Measurements from ENCODE around the gene CEP85L.

The CEP85L gene

DNA sequence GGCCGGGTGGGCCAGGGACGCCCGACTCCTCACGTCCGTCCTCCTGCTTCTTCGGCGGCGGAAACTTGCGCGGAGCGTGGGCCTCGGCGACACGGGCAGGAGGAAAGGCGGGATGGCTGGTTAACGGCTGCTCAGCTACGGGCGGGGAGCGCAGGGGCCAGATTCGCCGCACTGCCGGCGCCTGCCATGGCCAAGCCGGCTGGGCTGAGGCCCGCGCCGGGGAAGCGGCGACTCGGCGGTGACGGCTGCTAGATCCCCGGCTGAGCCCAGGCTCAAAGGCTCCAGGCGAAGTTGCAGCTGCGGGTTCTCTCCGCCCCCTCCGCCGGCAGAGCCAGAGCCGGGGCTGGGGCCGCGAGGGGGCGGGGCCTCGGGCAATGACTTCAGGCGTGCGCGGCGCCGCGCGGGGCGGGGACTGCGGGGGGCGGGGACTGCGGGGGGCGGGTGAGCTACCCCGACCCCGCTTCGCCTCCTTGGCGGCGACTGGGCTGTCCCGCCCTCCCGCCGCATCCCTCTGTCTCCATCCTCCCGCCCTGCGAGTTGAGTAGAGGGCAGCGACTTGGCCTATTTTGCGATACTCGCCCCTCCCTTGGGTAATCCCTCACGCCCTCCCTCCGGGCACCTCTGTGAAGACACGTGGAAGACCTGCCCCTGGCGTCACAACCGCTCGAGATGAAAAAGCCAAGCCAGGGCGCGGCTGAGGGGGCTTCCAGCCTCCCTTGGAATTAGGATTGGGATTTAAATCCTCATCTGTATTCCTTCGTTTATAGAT lies at the start of gene CEP85L:
Gene CEP85L (minus strand): TSS at position 310 of the 769 bp plus-strand sequence. CDS start 322 bp downstream, outside the sequence.
- peak; percentile 84 for DNase-seq (ENCODE audit: low read depth)

DNA sequence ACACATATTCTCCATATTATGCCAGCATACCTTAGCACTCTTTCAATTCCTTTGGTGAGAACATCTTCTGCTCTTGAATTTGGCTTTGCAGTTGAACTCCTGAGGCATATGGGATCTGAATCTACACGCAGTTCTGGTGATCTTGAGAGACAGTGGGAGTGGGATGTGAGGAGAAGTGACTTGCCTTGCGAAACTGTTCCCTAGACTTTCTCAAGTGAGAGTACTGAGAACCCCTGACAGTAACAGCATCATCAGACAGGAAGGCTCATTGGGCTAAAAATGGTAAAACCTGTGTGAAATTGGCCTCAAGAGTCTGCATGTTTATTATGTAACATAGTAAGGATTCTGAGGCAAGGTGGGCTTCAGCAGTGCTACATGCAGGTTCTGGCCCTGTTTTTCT lies 49.1 kb upstream of the CEP85L start:
- no peak for DNase-seq (ENCODE audit: low read depth)

DNA sequence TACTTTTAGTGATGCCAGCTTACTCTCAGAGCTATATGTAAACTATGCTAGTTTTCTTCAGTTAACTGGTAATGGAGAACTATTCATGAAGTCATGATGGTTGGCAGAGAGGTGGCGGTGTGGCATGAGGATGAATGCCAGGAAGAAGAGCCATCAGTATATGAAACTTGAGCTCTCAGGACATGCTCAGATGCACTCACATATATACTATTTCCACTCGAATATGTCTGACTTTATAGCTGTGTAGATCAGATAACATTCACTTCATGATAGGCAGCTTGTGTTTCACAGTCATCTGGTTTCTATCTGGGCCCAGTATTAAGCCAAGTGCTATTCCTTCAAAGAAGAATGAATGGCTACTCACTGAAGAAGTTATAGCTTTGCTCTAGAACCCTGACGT lies 46.2 kb upstream of the CEP85L start:
- DNase-seq (ENCODE audit: low read depth) = no peak

DNA sequence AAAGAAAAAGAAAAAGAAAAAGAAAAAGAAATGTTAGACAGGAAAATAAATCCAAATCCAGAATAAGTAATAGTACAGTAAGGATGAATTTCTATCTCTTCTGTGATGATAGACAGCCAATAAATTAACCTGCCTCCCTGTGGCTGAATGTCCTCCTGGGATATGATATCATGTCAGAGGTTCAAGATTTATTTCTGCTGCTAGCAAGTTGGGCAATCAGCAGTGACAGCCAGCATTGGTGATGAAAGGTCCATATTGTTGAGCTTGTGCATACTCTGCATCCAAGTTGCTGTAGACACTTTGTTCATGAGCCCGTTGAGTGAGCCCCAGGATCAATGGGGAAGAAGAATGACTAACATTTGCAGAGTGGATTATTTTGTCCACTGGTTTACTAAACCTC lies 44.9 kb upstream of the CEP85L start:
- no peak for DNase-seq (ENCODE audit: low read depth)

DNA sequence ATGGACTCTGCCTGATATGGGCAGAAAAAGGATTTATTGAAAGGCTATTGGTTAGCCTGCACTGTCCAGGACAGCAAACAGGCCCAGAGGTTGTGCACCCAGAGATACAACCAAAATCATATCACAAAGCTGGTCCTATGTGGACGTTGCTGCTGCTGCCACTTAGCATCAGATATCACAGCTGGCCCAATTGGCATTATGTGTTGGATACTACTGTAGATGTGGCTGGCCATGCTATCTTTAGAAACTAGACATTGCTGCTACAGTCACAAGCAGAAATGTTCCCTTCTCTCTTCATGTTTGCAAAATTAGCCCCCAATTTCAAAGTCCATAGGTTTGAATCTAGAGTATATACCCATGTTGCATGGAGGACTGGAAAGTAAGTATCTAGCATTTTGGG lies 42.2 kb upstream of the CEP85L start:
- no peak for DNase-seq (ENCODE audit: low read depth)

DNA sequence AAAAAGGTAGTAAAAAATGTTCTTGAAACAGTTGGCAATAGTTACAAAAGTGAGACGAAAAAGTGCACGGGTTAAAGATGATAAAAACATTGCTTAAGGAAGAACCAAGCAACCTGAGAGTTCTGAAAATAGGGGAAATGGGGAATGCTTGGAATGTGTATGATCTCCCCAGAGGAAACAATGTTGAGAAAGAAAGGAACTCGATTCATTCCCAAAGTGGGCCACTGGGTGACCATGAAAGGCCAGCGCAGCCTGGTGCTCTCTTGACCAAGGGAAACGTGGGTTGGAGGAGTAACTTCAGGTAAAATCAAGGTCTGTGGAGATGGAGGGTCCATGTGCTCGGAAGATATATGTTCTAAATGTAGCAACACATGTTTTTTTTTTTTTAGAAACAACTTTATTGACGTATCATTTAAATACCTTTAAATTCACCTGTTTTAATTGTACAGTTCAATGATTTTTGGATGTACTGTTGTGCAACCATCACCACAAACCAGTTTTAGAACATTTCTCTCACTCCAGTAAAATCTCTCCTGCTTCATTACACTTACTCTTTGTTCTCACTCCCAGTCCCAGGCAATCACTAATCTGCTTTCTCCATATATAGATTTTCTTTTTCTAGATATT lies 34.5 kb upstream of the CEP85L start:
- no peak for DNase-seq (ENCODE audit: low read depth)

DNA sequence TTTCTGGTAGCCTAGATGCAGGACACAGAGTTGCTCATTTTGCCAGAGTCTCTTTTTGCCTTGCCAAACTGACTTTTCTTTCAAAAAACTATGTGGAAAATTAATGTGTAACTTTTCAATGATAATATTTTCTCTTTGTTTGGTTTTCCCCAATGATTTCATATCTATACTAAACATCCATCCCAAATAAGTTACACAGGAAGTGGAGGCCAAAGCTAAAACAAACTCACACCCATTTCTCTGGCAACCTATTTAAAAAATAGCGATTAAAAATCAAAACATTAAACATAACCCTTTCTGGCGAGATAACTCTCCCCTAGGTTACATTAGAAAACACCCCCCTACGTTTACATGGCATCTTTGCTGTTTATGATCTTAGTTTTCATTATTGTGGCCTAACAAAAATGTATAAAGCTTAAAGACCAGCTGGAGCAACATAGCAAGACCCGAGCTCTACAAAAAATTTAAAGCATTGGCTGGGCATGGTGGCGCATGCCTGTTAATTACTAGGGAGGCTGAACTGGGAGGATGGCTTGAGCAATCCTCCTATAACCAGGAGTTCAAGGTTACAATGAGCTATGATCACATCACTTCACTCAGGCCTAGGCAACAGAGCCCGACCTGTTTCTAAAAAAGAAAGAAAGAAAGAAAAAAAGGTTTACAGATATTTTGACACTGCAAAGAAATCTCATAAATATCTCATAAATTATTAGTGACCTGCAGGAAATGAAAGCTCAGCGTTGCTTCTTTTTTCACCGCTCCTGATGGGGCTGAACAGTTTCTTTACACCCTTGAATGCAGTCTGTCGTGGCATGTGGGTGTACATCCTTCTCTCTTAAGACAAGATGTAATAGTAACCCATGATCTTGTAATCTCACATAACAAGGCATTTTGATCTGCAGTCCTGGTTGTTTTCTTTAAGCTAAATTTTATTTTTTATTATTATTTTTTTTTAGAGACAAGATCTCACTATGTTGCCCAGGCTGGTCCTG lies 32.8 kb upstream of the CEP85L start:
- no peak for DNase-seq (ENCODE audit: low read depth)

DNA sequence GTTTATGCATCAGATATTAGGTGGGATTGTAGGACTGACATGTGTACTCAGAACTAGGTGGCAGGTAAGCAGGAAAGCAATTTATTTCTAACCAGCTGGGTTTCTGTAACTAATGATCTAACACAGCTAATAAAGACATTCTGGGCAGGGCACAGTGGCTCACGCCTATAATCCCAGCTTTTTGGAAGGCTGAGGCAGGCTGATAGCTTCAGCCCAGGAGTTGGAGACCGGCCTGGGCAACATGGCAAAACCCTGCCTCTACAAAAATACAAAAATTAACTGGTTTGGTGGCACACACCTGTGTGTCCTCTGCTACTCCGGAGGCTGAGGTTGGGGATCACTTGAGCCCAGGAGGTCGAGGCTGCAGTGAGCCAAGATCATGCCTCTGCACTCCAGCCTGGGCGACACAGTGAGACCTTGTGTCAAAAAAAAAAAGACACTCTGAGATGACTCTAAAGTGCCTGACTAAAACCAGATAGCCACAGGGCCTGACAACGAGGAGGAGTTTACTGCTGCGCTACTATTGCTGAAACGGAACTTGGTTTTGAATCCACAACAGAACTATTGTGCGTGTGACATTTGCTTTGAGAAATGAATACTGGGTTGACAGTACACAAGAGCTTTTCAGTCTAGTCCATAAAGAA lies 29.2 kb upstream of the CEP85L start:
- no peak for DNase-seq (ENCODE audit: low read depth)

DNA sequence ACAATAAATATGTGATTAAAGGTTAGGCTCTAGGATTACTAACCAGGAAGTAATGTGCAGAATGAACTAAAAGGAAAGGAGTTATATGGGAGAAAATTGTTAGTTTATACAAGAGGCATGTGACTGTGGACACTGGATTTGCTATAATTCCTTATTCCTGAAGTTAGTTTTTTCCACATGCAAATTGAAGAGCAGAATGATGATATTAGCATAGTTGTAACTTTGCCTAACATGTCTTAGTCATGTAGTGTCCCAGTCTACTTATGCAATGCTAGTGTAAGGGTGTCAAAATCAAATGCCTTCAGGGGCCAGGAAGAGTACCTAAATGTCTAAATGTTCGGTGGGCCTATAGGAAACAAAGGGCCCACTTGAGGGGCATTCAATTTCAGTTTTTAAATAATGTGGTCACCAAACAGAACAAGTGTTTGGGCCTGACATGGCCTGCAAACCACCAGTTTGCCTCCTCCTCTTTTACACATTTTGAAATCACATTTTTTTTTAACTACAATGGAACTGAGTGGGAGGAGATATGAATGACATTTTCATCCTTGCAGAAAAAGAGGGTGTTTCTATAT lies 28.0 kb upstream of the CEP85L start:
- DNase-seq (ENCODE audit: low read depth) = no peak

DNA sequence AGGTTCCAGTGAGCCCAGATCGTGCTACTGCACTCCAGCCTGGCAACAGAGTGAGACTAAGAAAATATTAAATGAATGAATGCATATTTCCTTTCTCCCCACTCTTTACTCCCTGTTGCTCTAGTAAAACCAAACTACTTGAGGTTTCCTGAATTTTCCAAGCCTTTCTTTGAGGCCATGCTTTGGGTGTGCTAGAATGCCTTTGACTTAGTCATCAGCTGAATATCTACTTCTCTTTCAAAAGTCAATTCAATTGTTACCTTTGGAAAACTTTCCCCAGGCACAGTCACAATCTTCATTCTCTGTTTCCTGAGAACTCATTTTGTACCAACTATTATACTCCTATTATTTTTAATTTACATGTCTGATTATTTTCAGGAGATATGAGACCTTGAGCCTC lies 27.5 kb upstream of the CEP85L start:
- DNase-seq (ENCODE audit: low read depth) = no peak

DNA sequence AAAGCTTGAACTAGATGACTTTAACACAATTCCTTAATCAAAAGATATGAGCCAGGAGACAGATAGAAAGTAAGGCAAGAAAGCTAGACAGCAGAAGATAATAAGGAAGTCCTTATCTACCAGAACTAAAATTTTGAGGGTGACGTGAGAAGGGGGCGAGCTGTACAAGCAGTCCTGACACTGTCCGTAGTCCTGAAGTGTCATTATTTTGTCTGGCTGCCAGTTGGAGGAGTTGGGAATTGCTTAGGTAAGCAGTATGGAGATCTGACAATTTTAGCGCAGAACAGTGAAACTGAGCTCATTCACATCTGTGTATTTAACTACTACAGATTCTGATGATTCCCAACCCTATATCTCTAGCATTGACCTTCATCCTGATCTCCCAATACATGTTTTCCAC lies 25.8 kb upstream of the CEP85L start:
- DNase-seq (ENCODE audit: low read depth) = no peak

DNA sequence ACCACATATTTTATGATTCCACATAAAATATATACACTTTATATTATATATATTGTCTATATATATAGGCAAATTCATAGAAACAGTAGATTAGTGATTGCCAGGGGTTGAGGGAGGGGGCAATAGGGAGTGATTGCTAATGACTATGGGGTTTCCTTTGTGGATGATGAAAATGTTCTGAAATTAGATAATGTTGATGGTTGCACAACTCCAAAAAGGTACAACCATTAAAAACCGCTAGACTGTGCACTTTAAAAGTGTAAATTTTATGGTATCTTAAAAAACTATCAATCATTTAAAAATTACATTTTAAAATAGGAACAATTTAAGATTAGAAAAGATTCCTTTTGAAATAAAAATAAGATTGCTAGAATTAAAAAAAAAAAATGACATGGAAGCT lies 23.8 kb upstream of the CEP85L start:
- no peak for DNase-seq (ENCODE audit: low read depth)

DNA sequence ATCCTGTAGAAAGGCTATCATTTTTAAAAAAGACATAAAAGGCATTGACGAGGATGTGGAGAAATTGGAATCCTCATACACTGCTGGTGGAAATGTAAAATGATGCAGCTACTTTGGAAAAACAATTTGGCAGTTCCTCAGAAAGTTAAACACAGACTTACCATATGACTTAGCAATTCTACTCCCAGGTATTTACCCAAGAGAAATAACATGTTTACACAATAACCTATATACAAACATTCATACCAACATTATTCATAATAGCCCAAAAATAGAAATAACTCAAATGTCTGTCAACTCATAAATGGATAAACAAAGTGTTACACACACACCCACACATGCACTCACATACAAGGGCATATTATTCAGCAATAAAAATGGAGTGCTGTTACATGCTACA lies 23.4 kb upstream of the CEP85L start:
- no peak for DNase-seq (ENCODE audit: low read depth)

DNA sequence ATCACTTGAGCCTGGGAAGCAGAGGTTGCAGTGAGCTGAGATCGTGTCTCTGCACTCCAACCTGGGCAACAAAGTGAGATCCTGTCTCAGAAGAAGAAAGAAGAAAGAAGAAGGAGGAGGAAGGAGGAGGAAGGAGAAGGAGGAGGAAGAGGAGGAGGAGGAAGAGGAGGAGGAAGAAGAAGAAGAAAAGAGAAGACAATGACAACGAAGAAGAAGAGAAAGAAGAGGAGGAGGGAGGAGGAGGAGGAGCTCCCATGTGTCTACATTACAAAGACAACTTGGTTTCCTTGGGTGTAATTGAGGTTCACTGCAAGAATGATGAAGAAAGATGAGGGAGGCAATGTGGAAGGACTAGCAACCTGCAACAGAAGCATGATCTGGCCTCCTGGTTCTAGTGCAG lies 21.3 kb upstream of the CEP85L start:
- DNase-seq (ENCODE audit: low read depth) = no peak

DNA sequence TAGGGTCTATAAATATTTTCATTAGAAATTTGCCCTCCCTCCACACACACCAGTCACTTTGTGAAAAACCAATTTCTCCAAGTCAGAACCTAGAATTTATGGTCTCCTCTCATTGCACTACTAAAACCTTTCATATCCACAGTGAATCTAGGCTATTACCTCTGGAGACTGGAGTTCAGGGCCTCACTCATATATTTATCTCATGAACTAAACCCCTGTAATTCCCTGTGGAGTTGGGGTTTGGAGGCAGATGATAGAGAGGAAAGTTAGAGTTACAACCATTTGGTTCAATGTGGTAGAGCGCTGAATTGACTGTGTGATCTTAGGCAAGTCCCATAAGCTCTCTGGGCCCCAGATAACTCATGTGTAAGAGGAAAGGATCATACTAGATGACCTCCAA lies 18.2 kb upstream of the CEP85L start:
- no peak for DNase-seq (ENCODE audit: low read depth)

DNA sequence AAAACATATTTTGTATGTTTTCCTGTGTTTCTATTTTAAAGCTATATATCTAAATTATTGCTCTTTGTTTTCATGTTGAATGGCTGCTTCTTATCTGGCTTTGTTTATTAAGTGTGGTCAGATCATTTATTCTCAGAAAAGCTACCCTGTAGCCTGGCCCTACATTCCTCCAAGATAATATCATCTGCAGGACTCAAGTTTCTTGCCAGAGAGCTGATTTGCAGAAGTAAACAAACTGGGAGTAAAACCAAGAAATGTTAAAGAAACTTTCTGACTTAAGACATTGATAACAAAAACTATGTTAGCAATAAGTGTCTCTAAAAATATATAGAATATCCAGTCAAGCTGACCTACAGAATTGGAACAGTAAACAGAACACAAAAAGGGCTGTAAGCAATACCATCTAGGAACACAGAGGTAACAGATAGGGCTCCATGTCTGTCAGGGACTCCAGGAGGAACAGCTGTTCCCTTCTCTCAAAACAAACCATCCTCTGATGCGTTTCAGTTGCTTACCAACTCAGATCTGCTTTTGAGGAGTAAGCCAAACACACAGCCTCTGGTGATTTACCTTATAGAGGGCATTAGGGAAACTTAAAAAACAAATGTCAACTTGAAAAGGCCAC lies 17.5 kb upstream of the CEP85L start:
- peak; percentile 26 for DNase-seq (ENCODE audit: low read depth)

DNA sequence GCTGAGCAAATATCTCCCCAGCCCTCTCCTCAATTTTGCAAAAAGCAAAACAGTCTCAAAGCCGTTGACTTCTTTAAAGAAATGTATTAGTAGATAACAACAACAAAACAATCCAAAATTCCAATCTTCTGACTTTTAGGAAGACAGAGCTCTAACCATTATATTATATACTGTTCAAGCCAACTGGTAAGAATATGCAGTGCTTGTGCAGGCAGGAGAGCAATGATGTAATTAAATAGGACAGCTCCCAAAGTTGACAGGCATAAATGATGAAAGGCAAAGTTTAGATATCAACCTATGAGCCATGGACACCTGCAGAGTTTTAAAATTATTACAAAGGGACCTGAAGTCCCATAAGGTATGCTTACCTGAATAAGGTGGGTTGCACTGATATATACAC lies 16.6 kb upstream of the CEP85L start:
- no peak for DNase-seq (ENCODE audit: low read depth)

DNA sequence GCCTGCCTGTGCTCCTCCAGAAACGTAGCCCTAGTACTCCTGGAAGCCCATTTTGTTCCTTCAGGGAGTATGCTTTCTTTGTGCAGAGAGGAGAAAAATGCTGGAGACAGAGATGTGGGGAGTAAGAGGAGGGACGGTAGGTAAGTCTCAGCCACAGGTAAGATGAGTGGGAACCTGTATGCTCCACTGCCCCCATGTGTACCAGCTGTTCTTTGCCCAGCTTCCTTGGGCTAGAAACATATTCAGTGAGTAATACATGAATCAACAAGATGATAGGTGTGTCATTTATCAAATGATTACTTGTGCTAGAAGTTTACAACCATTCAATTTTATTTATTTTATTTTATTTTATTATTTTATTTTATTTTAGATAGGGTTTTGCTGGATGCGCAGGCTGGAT lies 13.6 kb upstream of the CEP85L start:
- no peak for DNase-seq (ENCODE audit: low read depth)

DNA sequence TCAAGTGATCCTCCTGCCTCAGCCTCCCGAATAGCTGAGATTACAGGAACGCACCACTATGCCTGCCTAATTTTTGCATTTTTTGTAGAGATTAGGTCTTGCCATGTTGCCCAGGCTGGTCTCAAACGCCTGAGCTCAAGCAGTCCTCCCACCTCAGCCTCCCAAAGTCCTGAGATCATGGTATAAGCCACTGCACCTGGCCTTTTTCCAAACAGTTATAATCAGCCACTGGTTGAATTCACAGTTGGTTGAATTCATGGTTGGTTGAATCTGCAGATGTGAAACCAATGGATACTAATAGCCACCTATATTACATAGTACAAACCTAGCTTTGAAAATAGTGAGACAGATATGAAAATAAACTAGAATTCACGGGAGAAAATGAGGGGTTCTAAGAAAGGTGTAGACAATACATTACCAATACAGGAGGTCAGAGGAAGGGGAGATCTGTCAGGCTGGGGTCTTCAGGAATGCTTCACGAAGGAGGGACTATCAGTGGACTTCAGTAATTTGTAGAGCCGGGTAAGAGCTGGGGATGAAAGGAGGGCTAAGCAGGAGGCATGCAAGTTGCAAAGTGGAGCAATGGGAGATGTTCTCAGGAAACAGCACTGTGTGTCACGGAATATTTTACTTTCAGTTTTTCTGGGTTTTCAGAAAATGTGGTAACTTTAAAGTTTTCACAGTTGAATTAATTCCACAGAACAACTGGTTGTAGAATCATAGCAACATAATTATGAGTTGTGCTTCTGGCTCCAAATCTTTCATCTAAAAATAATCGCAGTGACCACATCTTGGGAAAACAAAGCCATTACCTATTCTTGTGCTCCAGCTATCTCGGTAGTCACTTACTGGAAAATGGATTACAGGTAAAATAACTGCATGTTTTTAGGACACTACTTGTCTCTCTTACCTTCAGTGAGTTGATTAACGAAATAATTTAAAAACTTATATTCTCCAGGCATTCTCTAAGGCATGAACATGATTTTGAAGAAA lies 12.9 kb upstream of the CEP85L start:
- no peak for DNase-seq (ENCODE audit: low read depth)

DNA sequence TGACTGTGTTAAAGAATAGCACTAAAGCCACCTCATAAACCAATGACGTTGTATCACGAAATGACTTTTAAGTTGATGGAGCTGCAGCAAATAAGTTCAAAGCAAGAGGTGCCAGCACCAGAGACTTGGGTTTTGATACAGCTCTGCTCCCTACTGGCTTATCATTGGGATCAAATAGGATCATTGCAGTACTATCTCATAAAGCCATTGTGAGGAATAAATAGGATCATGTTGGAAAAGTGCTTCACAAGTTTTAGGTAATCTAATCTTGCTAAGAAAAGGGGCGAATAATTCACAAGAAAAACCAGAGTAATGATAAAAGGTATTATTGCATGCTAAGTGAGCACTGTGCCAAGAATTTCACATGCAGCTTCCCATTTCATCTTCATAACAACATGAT lies 10.4 kb upstream of the CEP85L start:
- no peak for DNase-seq (ENCODE audit: low read depth)

Data from fibroblast of the conjunctiva (primary cell).